ENCODE measurements around the gene PLAGL1.

The PLAGL1 gene

DNA sequence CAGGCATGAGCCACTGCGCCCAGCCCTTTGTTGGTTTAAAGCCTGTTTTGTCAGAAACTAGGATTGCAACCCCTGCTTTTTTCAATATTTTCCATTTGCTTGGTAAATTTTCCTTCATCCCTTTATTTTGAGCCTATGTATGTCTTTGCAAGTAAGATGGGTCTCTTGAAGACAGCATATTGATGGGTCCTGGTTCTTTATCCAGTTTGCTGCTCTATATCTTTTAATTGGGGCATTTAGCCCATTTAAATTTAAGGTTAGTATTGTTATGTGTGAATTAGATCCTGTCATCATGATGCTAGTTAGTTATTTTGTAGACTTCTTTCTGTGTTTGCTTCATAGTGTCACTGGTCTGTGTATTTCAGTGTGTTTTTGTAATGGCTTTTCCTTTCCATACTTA is 97.0 kb downstream of the PLAGL1 start:
- H3K4me1 ChIP-seq (ENCODE audit: control insufficient read depth in 1 of 2, insufficient read depth in 2 of 2, low read length in 2 of 2) = no peaks in the 10 kb centered on the region
- no peaks in the 10 kb centered on the region for H3K27me3 ChIP-seq (ENCODE audit: control insufficient read depth in 1 of 2, insufficient read depth in 2 of 2, low read length in 2 of 2)
- H3K9me3 ChIP-seq (ENCODE audit: control insufficient read depth in 1 of 2, low read length in 2 of 2) = no peaks in the 10 kb centered on the region
- no peak overlapping the region for H3K9ac ChIP-seq (ENCODE audit: low read depth in 1 of 2, low read length in 2 of 2)
- H3K27ac ChIP-seq (ENCODE audit: low read depth, low read length) = no peak overlapping the region
- H3K36me3 ChIP-seq (ENCODE audit: control insufficient read depth in 1 of 2, insufficient read depth in 2 of 2, low read length in 2 of 2) = no peaks in the 10 kb centered on the region
- no peak overlapping the region for H3K4me3 ChIP-seq (ENCODE audit: low read depth in 1 of 2, low read length in 2 of 2)

DNA sequence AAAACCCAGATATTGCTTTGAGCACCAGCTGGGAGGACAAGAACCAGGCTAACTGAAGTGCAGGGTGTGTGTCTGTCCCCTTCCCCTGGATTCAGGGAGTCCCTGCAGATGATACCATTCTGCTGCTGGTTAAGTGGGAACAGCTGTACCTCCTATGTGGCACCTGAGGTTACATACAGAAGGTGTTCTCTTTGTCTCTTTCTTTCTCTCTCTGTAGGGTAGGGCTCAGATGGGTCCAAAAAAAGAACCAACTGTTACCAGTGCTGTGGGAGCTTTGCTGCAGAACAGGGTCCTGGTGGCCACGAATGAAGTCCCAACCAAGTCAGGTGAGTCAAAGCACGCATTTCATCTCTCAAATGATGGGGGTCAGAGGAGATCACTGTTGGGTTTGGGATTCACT is 105.2 kb downstream of the PLAGL1 start:
- Histone ChIP-seq H3K9ac (ENCODE audit: low read depth in 1 of 2, low read length in 2 of 2) (no peak overlapping the region), H3K36me3 (ENCODE audit: control insufficient read depth in 1 of 2, insufficient read depth in 2 of 2, low read length in 2 of 2) (no peaks in the 10 kb centered on the region), H3K4me1 (ENCODE audit: control insufficient read depth in 1 of 2, insufficient read depth in 2 of 2, low read length in 2 of 2) (peaks cover 0 to 3% of the 10 kb centered on the region in 2 donors), H3K27ac (ENCODE audit: low read depth, low read length) (no peak overlapping the region), H3K9me3 (ENCODE audit: control insufficient read depth in 1 of 2, low read length in 2 of 2) (no peaks in the 10 kb centered on the region), H3K4me3 (ENCODE audit: low read depth in 1 of 2, low read length in 2 of 2) (no peak overlapping the region), H3K27me3 (ENCODE audit: control insufficient read depth in 1 of 2, insufficient read depth in 2 of 2, low read length in 2 of 2) (no peaks in the 10 kb centered on the region)

DNA sequence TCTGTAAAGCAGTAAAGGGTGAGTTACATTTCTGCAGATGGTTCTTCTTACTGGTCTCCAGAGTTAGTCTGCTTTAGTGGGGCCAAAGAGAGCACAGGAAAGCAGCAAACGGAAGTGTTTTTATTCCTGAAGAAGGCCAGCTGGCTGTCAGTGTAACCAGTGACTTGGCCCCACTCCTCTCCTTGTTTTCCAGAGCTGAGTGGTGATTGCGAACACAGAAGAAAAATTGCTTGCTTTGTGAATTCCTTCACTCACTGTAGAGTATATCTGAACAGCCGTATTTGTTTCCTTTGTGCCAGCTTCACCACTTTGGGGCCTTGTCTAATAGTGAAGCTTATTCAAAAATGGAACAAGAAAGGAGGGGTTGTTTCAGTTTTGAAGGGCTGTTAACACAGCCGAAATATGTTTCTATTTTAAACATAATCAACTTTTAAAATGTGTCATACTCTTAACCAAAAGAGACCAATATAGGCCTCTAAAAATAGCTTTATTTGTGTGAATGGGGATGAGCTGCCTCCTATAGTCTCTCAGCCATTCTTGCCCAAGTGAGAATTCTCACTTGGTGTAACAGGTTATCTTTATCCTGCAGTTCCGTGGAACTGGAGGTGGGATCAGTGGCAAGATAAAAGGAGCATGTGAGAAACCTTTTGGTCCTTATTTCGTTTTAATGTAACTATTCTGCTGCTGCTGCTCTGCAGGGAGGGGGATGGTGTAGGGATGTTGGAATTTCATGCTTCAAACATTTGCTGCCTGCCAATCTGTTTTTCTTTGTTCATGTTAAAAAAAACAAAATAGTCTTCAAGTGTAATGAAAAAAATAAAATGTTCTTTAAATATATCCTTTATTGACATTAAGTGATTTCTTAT is 105.9 kb downstream of the PLAGL1 start:
- H3K9me3 ChIP-seq (ENCODE audit: control insufficient read depth in 1 of 2, low read length in 2 of 2) = no peaks in the 10 kb centered on the region
- H3K9ac ChIP-seq (ENCODE audit: low read depth in 1 of 2, low read length in 2 of 2) = no peak overlapping the region
- peaks cover 0 to 3% of the 10 kb centered on the region in 2 donors for H3K4me1 ChIP-seq (ENCODE audit: control insufficient read depth in 1 of 2, insufficient read depth in 2 of 2, low read length in 2 of 2)
- H3K27me3 ChIP-seq (ENCODE audit: control insufficient read depth in 1 of 2, insufficient read depth in 2 of 2, low read length in 2 of 2) = no peaks in the 10 kb centered on the region
- no peak overlapping the region for H3K4me3 ChIP-seq (ENCODE audit: low read depth in 1 of 2, low read length in 2 of 2)
- no peaks in the 10 kb centered on the region for H3K36me3 ChIP-seq (ENCODE audit: control insufficient read depth in 1 of 2, insufficient read depth in 2 of 2, low read length in 2 of 2)
- H3K27ac ChIP-seq (ENCODE audit: low read depth, low read length) = no peak overlapping the region

DNA sequence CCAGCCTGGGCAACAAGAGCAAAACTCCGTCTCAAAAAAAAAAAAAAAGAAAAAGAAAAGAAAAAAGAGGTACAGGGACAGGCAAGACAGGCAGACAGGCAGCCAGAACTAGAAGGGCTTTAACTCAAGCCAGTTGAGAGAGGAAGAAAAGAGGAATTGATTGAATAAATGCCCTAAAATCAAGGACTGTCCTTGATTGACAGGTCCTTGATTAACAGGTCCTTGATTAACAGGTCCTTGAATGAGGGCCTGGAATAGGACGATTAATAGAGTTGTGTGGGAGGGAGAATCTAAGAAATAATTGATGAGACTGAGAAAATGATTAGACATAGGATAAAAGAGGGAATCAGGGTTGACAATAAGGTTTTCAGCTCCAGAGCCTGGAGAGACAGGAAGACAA is 107.7 kb downstream of the PLAGL1 start:
- no peak overlapping the region for H3K4me3 ChIP-seq (ENCODE audit: low read depth in 1 of 2, low read length in 2 of 2)

DNA sequence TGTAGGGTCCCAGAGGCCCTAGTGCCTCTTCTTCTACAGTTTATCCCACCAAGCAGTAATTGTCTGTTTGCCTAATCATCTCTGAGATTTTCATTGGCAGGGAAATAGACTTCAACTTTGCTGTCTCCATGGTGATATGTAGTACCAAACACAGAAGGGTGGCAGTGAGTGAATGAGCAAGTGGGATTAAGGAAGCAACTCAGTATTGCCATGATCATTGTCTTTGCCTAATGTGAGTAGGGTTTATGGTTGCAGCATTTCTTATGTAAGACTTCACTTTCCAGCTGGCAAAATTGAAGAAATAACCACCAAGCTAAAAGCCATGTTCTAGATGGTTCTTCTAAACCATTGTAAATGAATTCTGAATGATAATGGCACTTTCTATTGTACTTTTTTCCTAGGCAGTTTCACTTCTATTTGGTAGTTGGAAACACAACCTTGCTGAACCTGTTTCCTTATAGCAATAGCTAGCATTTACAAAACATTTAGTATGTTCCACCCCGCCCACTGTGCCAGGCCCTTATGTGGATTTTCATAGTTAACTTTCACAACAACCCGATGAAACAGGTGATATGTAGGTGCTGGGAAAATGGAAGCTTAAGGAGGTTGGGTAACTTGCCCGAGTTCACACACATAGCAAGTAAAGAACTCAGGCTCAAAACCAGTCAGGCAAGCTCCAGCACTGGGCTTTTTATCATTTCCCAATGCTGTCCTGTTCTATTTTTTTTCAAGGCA is 111.8 kb downstream of the PLAGL1 start:
- Histone ChIP-seq H3K4me1 (ENCODE audit: control insufficient read depth in 1 of 2, insufficient read depth in 2 of 2, low read length in 2 of 2) (peaks cover 0 to 6% of the 10 kb centered on the region in 2 donors), H3K36me3 (ENCODE audit: control insufficient read depth in 1 of 2, insufficient read depth in 2 of 2, low read length in 2 of 2) (no peaks in the 10 kb centered on the region), H3K27ac (ENCODE audit: low read depth, low read length) (no peak overlapping the region), H3K4me3 (ENCODE audit: low read depth in 1 of 2, low read length in 2 of 2) (no peak overlapping the region), H3K27me3 (ENCODE audit: control insufficient read depth in 1 of 2, insufficient read depth in 2 of 2, low read length in 2 of 2) (no peaks in the 10 kb centered on the region), H3K9me3 (ENCODE audit: control insufficient read depth in 1 of 2, low read length in 2 of 2) (no peaks in the 10 kb centered on the region), H3K9ac (ENCODE audit: low read depth in 1 of 2, low read length in 2 of 2) (no peak overlapping the region)

More for the DNA sequence above, 107.7 kb downstream of the PLAGL1 start:
- H3K4me1 ChIP-seq (ENCODE audit: control insufficient read depth in 1 of 2, insufficient read depth in 2 of 2, low read length in 2 of 2) = peaks cover 0 to 9% of the 10 kb centered on the region in 2 donors
- no peaks in the 10 kb centered on the region for H3K27me3 ChIP-seq (ENCODE audit: control insufficient read depth in 1 of 2, insufficient read depth in 2 of 2, low read length in 2 of 2)
- no peaks in the 10 kb centered on the region for H3K9me3 ChIP-seq (ENCODE audit: control insufficient read depth in 1 of 2, low read length in 2 of 2)
- H3K9ac ChIP-seq (ENCODE audit: low read depth in 1 of 2, low read length in 2 of 2) = no peak overlapping the region
- H3K36me3 ChIP-seq (ENCODE audit: control insufficient read depth in 1 of 2, insufficient read depth in 2 of 2, low read length in 2 of 2) = no peaks in the 10 kb centered on the region
- H3K27ac ChIP-seq (ENCODE audit: low read depth, low read length) = no peak overlapping the region

DNA sequence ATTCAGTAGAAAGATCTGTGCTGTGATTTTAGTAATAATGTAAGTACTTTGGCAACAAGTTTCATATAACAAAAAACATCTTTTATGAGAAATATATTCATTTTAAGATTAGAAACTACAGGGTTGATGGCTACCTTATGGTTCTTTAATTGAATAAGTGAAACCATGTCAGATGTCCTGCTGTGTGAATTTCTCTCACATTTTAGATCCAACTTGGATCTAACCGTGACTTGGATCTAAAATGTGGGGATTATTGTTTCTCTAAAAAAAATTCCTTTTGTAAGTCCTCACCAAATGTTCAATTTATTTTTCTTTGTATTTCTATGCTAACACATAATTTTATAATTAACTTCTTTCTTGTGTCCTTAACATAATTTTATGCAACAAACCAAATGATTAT is 113.4 kb downstream of the PLAGL1 start:
- no peaks in the 10 kb centered on the region for H3K9me3 ChIP-seq (ENCODE audit: control insufficient read depth in 1 of 2, low read length in 2 of 2)
- H3K27me3 ChIP-seq (ENCODE audit: control insufficient read depth in 1 of 2, insufficient read depth in 2 of 2, low read length in 2 of 2) = no peaks in the 10 kb centered on the region
- H3K4me1 ChIP-seq (ENCODE audit: control insufficient read depth in 1 of 2, insufficient read depth in 2 of 2, low read length in 2 of 2) = peaks cover 0 to 6% of the 10 kb centered on the region in 2 donors
- H3K9ac ChIP-seq (ENCODE audit: low read depth in 1 of 2, low read length in 2 of 2) = no peak overlapping the region
- no peak overlapping the region for H3K4me3 ChIP-seq (ENCODE audit: low read depth in 1 of 2, low read length in 2 of 2)
- no peak overlapping the region for H3K27ac ChIP-seq (ENCODE audit: low read depth, low read length)
- H3K36me3 ChIP-seq (ENCODE audit: control insufficient read depth in 1 of 2, insufficient read depth in 2 of 2, low read length in 2 of 2) = no peaks in the 10 kb centered on the region

Measured in duodenal mucosa (tissue), 2 donors.